ENCODE results near the gene PHF3. TPM values are rescaled to one million over a fixed set of nuclear protein-coding genes. Genes with fewer than 3 reads are reported as not detected.

The PHF3 gene
- total RNA-seq, 1 experiment from 2014 or later = 56.4 TPM

- Mint-ChIP-seq H3K9me3 (peaks cover 25% of the 10 kb centered on the region), H3K4me1 (no peaks in the 10 kb centered on the region), H3K27me3 (ENCODE audit: low read depth) (peaks cover 9% of the 10 kb centered on the region), H3K36me3 (0 out of 2 replicates have a peak, but pooled peaks cover 2% of the 10 kb centered on the region), H3K4me3 (no peak overlapping the region), H3K27ac (no peak overlapping the region)
- ATAC-seq = no peak
- TF ChIP-seq ZNF219 (CRISPR knock-in tag; IDR thresholded peaks at IDR 0.05; ENCODE audit: borderline replicate concordance) (no peak), ZMAT4 (CRISPR knock-in tag; IDR thresholded peaks at IDR 0.05) (no peak), ZNF671 (CRISPR knock-in tag; IDR thresholded peaks at IDR 0.05) (no peak), KAT7 (CRISPR knock-in tag; IDR thresholded peaks at IDR 0.05; ENCODE audit: borderline replicate concordance) (no peak), TEAD4 (CRISPR knock-in tag; IDR thresholded peaks at IDR 0.05) (no peak), MLX (CRISPR knock-in tag; IDR thresholded peaks at IDR 0.05) (no peak)
- TF ChIP-seq, protein P1, sequence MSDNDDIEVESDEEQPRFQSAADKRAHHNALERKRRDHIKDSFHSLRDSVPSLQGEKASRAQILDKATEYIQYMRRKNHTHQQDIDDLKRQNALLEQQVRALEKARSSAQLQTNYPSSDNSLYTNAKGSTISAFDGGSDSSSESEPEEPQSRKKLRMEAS (CRISPR knock-in tag; IDR thresholded peaks at IDR 0.05) = no peak
- TF ChIP-seq, protein P2, sequence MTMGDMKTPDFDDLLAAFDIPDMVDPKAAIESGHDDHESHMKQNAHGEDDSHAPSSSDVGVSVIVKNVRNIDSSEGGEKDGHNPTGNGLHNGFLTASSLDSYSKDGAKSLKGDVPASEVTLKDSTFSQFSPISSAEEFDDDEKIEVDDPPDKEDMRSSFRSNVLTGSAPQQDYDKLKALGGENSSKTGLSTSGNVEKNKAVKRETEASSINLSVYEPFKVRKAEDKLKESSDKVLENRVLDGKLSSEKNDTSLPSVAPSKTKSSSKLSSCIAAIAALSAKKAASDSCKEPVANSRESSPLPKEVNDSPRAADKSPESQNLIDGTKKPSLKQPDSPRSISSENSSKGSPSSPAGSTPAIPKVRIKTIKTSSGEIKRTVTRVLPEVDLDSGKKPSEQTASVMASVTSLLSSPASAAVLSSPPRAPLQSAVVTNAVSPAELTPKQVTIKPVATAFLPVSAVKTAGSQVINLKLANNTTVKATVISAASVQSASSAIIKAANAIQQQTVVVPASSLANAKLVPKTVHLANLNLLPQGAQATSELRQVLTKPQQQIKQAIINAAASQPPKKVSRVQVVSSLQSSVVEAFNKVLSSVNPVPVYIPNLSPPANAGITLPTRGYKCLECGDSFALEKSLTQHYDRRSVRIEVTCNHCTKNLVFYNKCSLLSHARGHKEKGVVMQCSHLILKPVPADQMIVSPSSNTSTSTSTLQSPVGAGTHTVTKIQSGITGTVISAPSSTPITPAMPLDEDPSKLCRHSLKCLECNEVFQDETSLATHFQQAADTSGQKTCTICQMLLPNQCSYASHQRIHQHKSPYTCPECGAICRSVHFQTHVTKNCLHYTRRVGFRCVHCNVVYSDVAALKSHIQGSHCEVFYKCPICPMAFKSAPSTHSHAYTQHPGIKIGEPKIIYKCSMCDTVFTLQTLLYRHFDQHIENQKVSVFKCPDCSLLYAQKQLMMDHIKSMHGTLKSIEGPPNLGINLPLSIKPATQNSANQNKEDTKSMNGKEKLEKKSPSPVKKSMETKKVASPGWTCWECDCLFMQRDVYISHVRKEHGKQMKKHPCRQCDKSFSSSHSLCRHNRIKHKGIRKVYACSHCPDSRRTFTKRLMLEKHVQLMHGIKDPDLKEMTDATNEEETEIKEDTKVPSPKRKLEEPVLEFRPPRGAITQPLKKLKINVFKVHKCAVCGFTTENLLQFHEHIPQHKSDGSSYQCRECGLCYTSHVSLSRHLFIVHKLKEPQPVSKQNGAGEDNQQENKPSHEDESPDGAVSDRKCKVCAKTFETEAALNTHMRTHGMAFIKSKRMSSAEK (CRISPR knock-in tag; IDR thresholded peaks at IDR 0.05; ENCODE audit: borderline replicate concordance) = no peak
- no peak for DNase-seq (ENCODE audit: low spot score)
- CTCF ChIA-PET = interaction anchor here (2.0 kb wide), 1 partner anchor 13 kb away, joined by 10 read pairs; no protein-coding TSS in a partner anchor
- POLR2A ChIA-PET = no interaction called here
Observed at GRCh38 chr6:63611560-63611959, 24.0 kb upstream of the PHF3 start.

- Mint-ChIP-seq H3K4me1 (no peaks in the 10 kb centered on the region), H3K36me3 (no peaks in the 10 kb centered on the region), H3K9me3 (peaks cover 14% of the 10 kb centered on the region), H3K4me3 (no peak overlapping the region), H3K27me3 (ENCODE audit: low read depth) (peaks cover 16% of the 10 kb centered on the region), H3K27ac (no peak overlapping the region)
- DNase-seq (ENCODE audit: low spot score) = no peak
- TF ChIP-seq JUN (CRISPR knock-in tag; IDR thresholded peaks at IDR 0.05) (no peak), ZNF512 (CRISPR knock-in tag; IDR thresholded peaks at IDR 0.05; ENCODE audit: borderline replicate concordance) (no peak), USF1 (CRISPR knock-in tag; IDR thresholded peaks at IDR 0.05) (no peak), FOXK1 (CRISPR knock-in tag; IDR thresholded peaks at IDR 0.05) (no peak), MXD4 (CRISPR knock-in tag; IDR thresholded peaks at IDR 0.05; ENCODE audit: borderline replicate concordance) (no peak), MLX (CRISPR knock-in tag; IDR thresholded peaks at IDR 0.05) (no peak)
- TF ChIP-seq, protein P3, sequence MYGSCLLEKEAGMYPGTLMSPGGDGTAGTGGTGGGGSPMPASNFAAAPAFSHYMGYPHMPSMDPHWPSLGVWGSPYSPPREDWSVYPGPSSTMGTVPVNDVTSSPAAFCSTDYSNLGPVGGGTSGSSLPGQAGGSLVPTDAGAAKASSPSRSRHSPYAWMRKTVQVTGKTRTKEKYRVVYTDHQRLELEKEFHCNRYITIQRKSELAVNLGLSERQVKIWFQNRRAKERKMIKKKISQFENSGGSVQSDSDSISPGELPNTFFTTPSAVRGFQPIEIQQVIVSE (CRISPR knock-in tag; IDR thresholded peaks at IDR 0.05; ENCODE audit: borderline replicate concordance) = no peak
- ATAC-seq = no peak
- ChIA-PET POLR2A (no interaction called here), CTCF (no interaction called here)
Observed at GRCh38 chr6:63615590-63615989, 20.0 kb upstream of the PHF3 start.
